Measurements from ENCODE around the gene TRIM28. TPM values are rescaled to one million over a fixed set of nuclear protein-coding genes. Genes with fewer than 3 reads are reported as not detected.

The TRIM28 gene
- total and polyA plus RNA-seq, 2 donors (not counting 3 experiments of a cell fraction or from before 2014, with no cell fraction given) = 429 to 521 TPM

GRCh38 chr19:58558623-58559274 lies 14.9 kb downstream of the TRIM28 start:
- no TSS peak for BruUV-seq (replicated peaks)
- H3K27me3 ChIP-seq (ENCODE audit: control insufficient read depth in 2 of 2, insufficient read depth in 2 of 2, low read length in 2 of 2) = peaks cover 9 to 19% of the 10 kb centered on the region in 2 experiments
- dilution Hi-C loops (cut with MboI; ENCODE audit: extremely low pct_ligation_motif_present, low sequenced_read_pairs) = no loop called here
- H3K4me1 ChIP-seq (ENCODE audit: control insufficient read depth, extremely low read depth, insufficient read depth, low read length) = peaks cover 47% of the 10 kb centered on the region
- peak overlapping the region; percentile 93 for H3K9ac ChIP-seq (replicated peaks; ENCODE audit: extremely low read depth, insufficient read depth, low read length)
- peak; percentile 25 for TF ChIP-seq POLR2AphosphoS5 (IDR thresholded peaks at IDR 0.05; ENCODE audit: insufficient read depth, low read depth, low read length)
- no peak for TF ChIP-seq EZH2 (IDR thresholded peaks at IDR 0.05; ENCODE audit: borderline replicate concordance, low read depth, low read length, severe bottlenecking)
- TF ChIP-seq JUN (IDR thresholded peaks at IDR 0.05; ENCODE audit: borderline replicate concordance, insufficient read depth, insufficient read length, low read depth) = no peak
- no peak for TF ChIP-seq CTCF (IDR thresholded peaks at IDR 0.05; ENCODE audit: extremely low read depth in 1 of 2, insufficient read depth in 1 of 2, low read depth in 1 of 2, low read length in 2 of 2)
- TF ChIP-seq FOS (IDR thresholded peaks at IDR 0.05; ENCODE audit: borderline replicate concordance, insufficient read depth, low read length) = no peak
- H3K9me3 ChIP-seq (replicated peaks; ENCODE audit: control insufficient read depth, insufficient read depth, low read length) = no peaks in the 10 kb centered on the region
- DNase-seq (ENCODE audit: low read depth, low spot score) = peak; percentile 99
- no peaks in the 10 kb centered on the region for H3K9me1 ChIP-seq (replicated peaks; ENCODE audit: control insufficient read depth, extremely low read depth, insufficient read depth, low read length)
- peak overlapping the region; percentile 83 for H3K27ac ChIP-seq (ENCODE audit: insufficient read depth, low read depth, low read length)
- H3K79me2 ChIP-seq (ENCODE audit: control insufficient read depth, insufficient read depth, low read length) = peaks cover 23% of the 10 kb centered on the region
- peak overlapping the region; percentile 20 to 63 (median 57) for H3K4me3 ChIP-seq (replicated peaks in 1 of 3; ENCODE audit: insufficient read depth in 1 of 3, low read depth in 1 of 3, low read length in 3 of 3)
- ChIA-PET POLR2A (interaction anchor here (1.4 kb wide), 1 partner anchor 16 kb away, joined by 3 read pairs; no protein-coding TSS in a partner anchor), CTCF (interaction anchor here (0.6 to 2.3 kb wide), 6 partner anchors 15 to 45 kb away, joined by 3 to 14 read pairs (median 4); partner anchors contain the start of genes TRIM28 and ZBTB45)
- peaks cover 5 to 10% of the 10 kb centered on the region in 2 experiments for H3K36me3 ChIP-seq (ENCODE audit: control insufficient read depth in 2 of 2, extremely low read depth in 1 of 2, insufficient read depth in 2 of 2, low read length in 2 of 2)
- peak overlapping the region; percentile 70 for H3K4me2 ChIP-seq (ENCODE audit: insufficient read depth, low read length)
- peak; percentile 100 for FAIRE-seq
- peak overlapping the region; percentile 60 for H2AFZ ChIP-seq (ENCODE audit: low read depth, low read length)
- intact Hi-C loops (cut with micrococcal nuclease) = loop anchor here (1.0 kb wide), 4 partner anchors 14 to 171 kb away; partner anchors contain the start of genes MZF1, RPS5, TRIM28 and ZBTB45
- no peaks in the 10 kb centered on the region for H4K20me1 ChIP-seq (replicated peaks; ENCODE audit: control insufficient read depth, extremely low read depth, insufficient read depth, low read length)
